Measurements from ENCODE around the gene DHRS2. TPM values are rescaled to one million over a fixed set of nuclear protein-coding genes. Genes with fewer than 3 reads are reported as not detected.
A peak's percentile ranks its signal among the peaks of the same experiment; 100 is the strongest.

DHRS2 gene
- total and polyA plus RNA-seq, 2 of the 13 experiments (the other 11 are each of a cell fraction or from before 2014, with no cell fraction given): 1,621 to 3,021 TPM

- TF ChIP-seq AHDC1 (CRISPR knock-in tag; IDR thresholded peaks at IDR 0.05; ENCODE audit: borderline replicate concordance) (no peak), CENPT (CRISPR knock-in tag; IDR thresholded peaks at IDR 0.05; ENCODE audit: low read depth) (no peak), EP300 (IDR thresholded peaks at IDR 0.05; ENCODE audit: low read depth in 2 of 2, low read length in 2 of 2) (peak; percentile 74 to 85), EP300 (CRISPR knock-in tag; IDR thresholded peaks at IDR 0.05; ENCODE audit: borderline replicate concordance) (peak; percentile 90), ZNF234 (CRISPR knock-in tag; conservative IDR thresholded peaks at IDR 0.05) (no peak), MLLT10 (CRISPR knock-in tag; IDR thresholded peaks at IDR 0.05) (no peak), MTA1 (CRISPR knock-in tag; IDR thresholded peaks at IDR 0.05; ENCODE audit: borderline replicate concordance) (no peak; the same call in 1 of the 2 replicates), ZNF607 (CRISPR knock-in tag; IDR thresholded peaks at IDR 0.05; ENCODE audit: borderline replicate concordance) (no peak), ZNF598 (CRISPR knock-in tag; IDR thresholded peaks at IDR 0.05; ENCODE audit: borderline replicate concordance) (peak; percentile 37; the same call in 1 of the 2 replicates), ZNF691 (CRISPR knock-in tag; IDR thresholded peaks at IDR 0.05; ENCODE audit: borderline replicate concordance, low read depth) (peak; percentile 73; the same call in 1 of the 2 replicates), HOMEZ (CRISPR knock-in tag; IDR thresholded peaks at IDR 0.05; ENCODE audit: low read depth) (peak; percentile 95), NPAS2 (CRISPR knock-in tag; IDR thresholded peaks at IDR 0.05; ENCODE audit: borderline replicate concordance) (no peak), GRHL1 (CRISPR knock-in tag; conservative IDR thresholded peaks at IDR 0.05) (no peak)
These were observed at the start of gene DHRS2 (continued) for GRCh38 chr14:23636317-23637211.

Data from HepG2 (cell line).